K562 (cell line): ENCODE measurements around the gene JUNB. TPM values are rescaled to one million over a fixed set of nuclear protein-coding genes. Genes with fewer than 3 reads are reported as not detected.
A peak's percentile ranks its signal among the peaks of the same experiment; 100 is the strongest.

Experiments used
- ATAC-seq: fragments of 200-7000 bp; cut with Tn5 transposase; 3 replicates; pipeline ENCODE4 v1.9.1; 2020; ENCODE audit warnings: moderate library complexity
- BruUV-seq: library from RNA; stranded (reverse); fragments of 400-500 nt; replicated peaks from 2 replicates; lab custom pipeline; 2021; lab: Mats Ljungman, UMichigan
- CTCF ChIA-PET: fragments of 300-600 bp; formaldehyde crosslinking; extraction: SDS; loops from one replicate; lab custom pipeline; 2021; ENCODE audit warnings: low intra/inter-chr PET ratio; lab: Yijun Ruan, JAX
- POLR2A ChIA-PET: fragments of 300-600, 350-650 bp; sonication (Branson Sonifier 250); formaldehyde crosslinking; extraction: SDS; loops from one replicate; lab custom pipeline; 2021; ENCODE audit warnings: antibody characterized with exemption, inconsistent platforms; lab: Yijun Ruan, JAX
- DNase-seq, 4 experiments: peaks; one replicate each; pipeline versions ENCODE4 v3.0.0 to v3.0.0-alpha.2; 2011 to 2018; ENCODE audit warnings: low spot score in 3 of 4, mixed read lengths in 3 of 4; ENCODE audit errors: extremely low read depth in 1 of 4
- FAIRE-seq: peaks from 2 replicates; lab custom pipeline; 2011; peaks lifted over from hg19 to GRCh38; lab: Jason Lieb, UNC
- H2AFZ ChIP-seq: 2 replicates; pipeline ENCODE4 v1.6.0; 2011; ENCODE audit warnings: low read depth, low read length, control low read depth, inconsistent platforms
- H3K27ac ChIP-seq: fragments of 200-600 bp; 3 replicates; pipeline ENCODE4 v1.8.0; 2011; ENCODE audit warnings: low read depth, mild to moderate bottlenecking, control low read depth, inconsistent platforms, low read length, moderate library complexity, mixed read lengths; ENCODE audit errors: extremely low read depth
- H3K27me3 ChIP-seq, 2 experiments: fragments of 300-600 bp in 1 of 2; 2 replicates in 1 of 2; 3 replicates in 1 of 2; pipeline versions ENCODE4 v1.6.0 to v1.8.0; 2011; ENCODE audit warnings: inconsistent platforms in 2 of 2, low read length in 2 of 2, mild to moderate bottlenecking in 1 of 2, mixed read lengths in 1 of 2, moderate library complexity in 1 of 2; ENCODE audit not compliant: control insufficient read depth in 2 of 2, insufficient read depth in 2 of 2
- H3K36me3 ChIP-seq: fragments of 300-600 bp; 3 replicates; pipeline ENCODE4 v1.8.0; 2011; ENCODE audit warnings: mild to moderate bottlenecking, low read length, inconsistent platforms; ENCODE audit not compliant: control insufficient read depth, insufficient read depth
- H3K4me1 ChIP-seq, 2 experiments: fragments of 200-600 bp in 1 of 2; replicated peaks in 1 of 2; 2 replicates in 1 of 2; 3 replicates in 1 of 2; pipeline versions ENCODE4 v1.5.1 to v1.8.0; 2011; ENCODE audit warnings: inconsistent platforms in 2 of 2, low read length in 2 of 2, mild to moderate bottlenecking in 1 of 2, mixed read lengths in 1 of 2, moderate library complexity in 1 of 2; ENCODE audit not compliant: control insufficient read depth in 2 of 2, insufficient read depth in 2 of 2
- H3K4me2 ChIP-seq: 2 replicates; pipeline ENCODE4 v1.6.1; 2011; ENCODE audit warnings: low read length, control low read depth, inconsistent platforms, mixed read lengths; ENCODE audit not compliant: insufficient read depth
- H3K4me3 ChIP-seq: fragments of 200-600 bp; sonication (generic), shearing (Covaris generic); 2 replicates; pipeline ENCODE4 v1.5.1; 2016; ENCODE audit warnings: control low read depth, inconsistent platforms
- H3K79me2 ChIP-seq: fragments of 200-600 bp; 3 replicates; pipeline ENCODE4 v1.8.0; 2011; ENCODE audit warnings: low read length, inconsistent platforms; ENCODE audit not compliant: control insufficient read depth, insufficient read depth
- H3K9ac ChIP-seq, 2 experiments: 2 replicates each; pipeline versions ENCODE4 v1.6.0 to v1.6.1; 2011; ENCODE audit warnings: low read depth in 2 of 2, low read length in 2 of 2, control low read depth in 1 of 2, inconsistent platforms in 1 of 2, mild to moderate bottlenecking in 1 of 2, mixed read lengths in 1 of 2; ENCODE audit not compliant: insufficient read depth in 1 of 2
- H3K9me1 ChIP-seq: one replicate; pipeline ENCODE4 v1.6.0; 2011; ENCODE audit warnings: inconsistent platforms, mild to moderate bottlenecking, low read length, moderate library complexity; ENCODE audit not compliant: control insufficient read depth, insufficient read depth
- H3K9me3 ChIP-seq: replicated peaks from 2 replicates; pipeline ENCODE4 v1.5.1; 2011; ENCODE audit warnings: low read depth, low read length, inconsistent platforms; ENCODE audit not compliant: control insufficient read depth, insufficient read depth
- H4K20me1 ChIP-seq: replicated peaks from 2 replicates; pipeline ENCODE4 v1.6.1; 2011; ENCODE audit warnings: low read length, inconsistent platforms, mixed read lengths; ENCODE audit not compliant: control insufficient read depth, insufficient read depth
- ARNT ChIP-seq, 2 experiments: fragments of 450-650 bp; IDR thresholded peaks; 2 replicates each; pipeline ENCODE4 v1.6.1; 2016; ENCODE audit warnings: mild to moderate bottlenecking in 1 of 2
- ESRRA ChIP-seq: fragments of 450-650 bp; IDR thresholded peaks from 2 replicates; pipeline ENCODE4 v1.6.1; 2014; ENCODE audit warnings: low read depth, mild to moderate bottlenecking, moderate library complexity, borderline replicate concordance
- FOXK1 ChIP-seq: sonication (generic); formaldehyde crosslinking; IDR thresholded peaks from 2 replicates; pipeline ENCODE4 v1.8.0; 2022; ENCODE audit warnings: missing genetic modification reagents, mild to moderate bottlenecking, borderline replicate concordance
- KDM1A ChIP-seq, 2 experiments: fragments of 450-650 bp; IDR thresholded peaks; 2 replicates each; pipeline ENCODE4 v1.6.1; 2016; ENCODE audit warnings: mild to moderate bottlenecking in 2 of 2
- MAFK ChIP-seq: IDR thresholded peaks from 2 replicates; pipeline ENCODE4 v1.6.1; 2011; ENCODE audit warnings: low read length, improper control_type of control experiment
- MAZ ChIP-seq, 2 experiments: fragments of 450-650 bp in 1 of 2; sonication (generic) in 1 of 2; formaldehyde crosslinking; IDR thresholded peaks in 1 of 2; conservative IDR thresholded peaks in 1 of 2; 2 replicates each; pipeline versions ENCODE4 v1.4.0 to v1.5.0; 2020; ENCODE audit warnings: mild to moderate bottlenecking in 1 of 2, missing genetic modification reagents in 1 of 2
- MEIS2 ChIP-seq: fragments of 450-650 bp; IDR thresholded peaks from 2 replicates; pipeline ENCODE4 v1.6.1; 2014; ENCODE audit warnings: mild to moderate bottlenecking; ENCODE audit not compliant: partially characterized antibody
- NCOA4 ChIP-seq: fragments of 450-650 bp; IDR thresholded peaks from 2 replicates; pipeline ENCODE4 v1.6.1; 2018; ENCODE audit warnings: mild to moderate bottlenecking; ENCODE audit not compliant: partially characterized antibody
- PML ChIP-seq: IDR thresholded peaks from 2 replicates; pipeline ENCODE4 v1.6.1; 2012; ENCODE audit warnings: low read length, inconsistent platforms
- RBM15 ChIP-seq: fragments of 200-400 bp; formaldehyde crosslinking; IDR thresholded peaks from 2 replicates; pipeline ENCODE4 v1.6.1; 2018; ENCODE audit warnings: mild to moderate bottlenecking, low read length, moderate library complexity; ENCODE audit not compliant: insufficient read depth
- SRSF7 ChIP-seq: fragments of 200-400 bp; formaldehyde crosslinking; optimal IDR thresholded peaks from 2 replicates; pipeline ENCODE3; 2017; ENCODE audit warnings: mild to moderate bottlenecking, low read depth, low read length
- STAT5A ChIP-seq: IDR thresholded peaks from 2 replicates; pipeline ENCODE4 v1.6.1; 2012; ENCODE audit warnings: low read length, inconsistent platforms, borderline replicate concordance
- USF2 ChIP-seq: sonication (generic); formaldehyde crosslinking; IDR thresholded peaks from 2 replicates; pipeline ENCODE4 v1.5.0; 2020; ENCODE audit warnings: missing genetic modification reagents
- ZKSCAN8 ChIP-seq: fragments of 200-800 bp; sonication (Bioruptor generic); IDR thresholded peaks from 2 replicates; pipeline ENCODE4 v1.6.1; 2016; ENCODE audit warnings: missing genetic modification characterization, missing compliant biosample characterization
- ZNF232 ChIP-seq: sonication (generic); formaldehyde crosslinking; IDR thresholded peaks from 2 replicates; pipeline ENCODE4 v1.8.0; 2022; ENCODE audit warnings: mild to moderate bottlenecking, missing genetic modification reagents
- ZNF717 ChIP-seq: fragments of 250-450 bp; sonication (Bioruptor Pico); IDR thresholded peaks from 2 replicates; pipeline ENCODE4 v1.5.0; 2021
- ZNF740 ChIP-seq, 3 experiments: fragments of 200-800 bp in 1 of 3; sonication (Bioruptor generic) in 1 of 3; sonication (generic) in 1 of 3; formaldehyde crosslinking in 1 of 3; IDR thresholded peaks; 2 replicates each; pipeline versions ENCODE4 v1.6.1 to v1.8.0; 2016 to 2022; ENCODE audit warnings: mild to moderate bottlenecking in 2 of 3, missing compliant biosample characterization in 2 of 3, missing genetic modification characterization in 2 of 3, missing genetic modification reagents in 1 of 3
- WGBS: fragments of 100-300 bp; shearing (Covaris generic); methylation state at CpG from one replicate; pipeline ENCODE4 v1.1.6; 2016; ENCODE audit warnings: low coverage, mixed read lengths; ENCODE audit not compliant: insufficient coverage; ENCODE audit errors: missing lambda C conversion rate; 5-methylcytosine and 5-hydroxymethylcytosine counted together
- in situ Hi-C: fragments of 300-500 bp; cut with MboI; formaldehyde crosslinking; loops from 4 replicates; pipeline ENCODE4 v1.15.0; 2018; ENCODE audit warnings: inconsistent platforms, mixed read lengths
- intact Hi-C: fragments of 100-400 bp; cut with micrococcal nuclease; formaldehyde crosslinking; loops from 2 replicates; pipeline ENCODE4 v1.14.2; 2022
- polyA plus RNA-seq, 8 experiments: library from polyadenylated mRNA; depleted of rRNA in 4 of 8; stranded (reverse) in 5 of 8; unstranded in 3 of 8; fragments of >200 nt; fragmentation: Nextera tagmentation in 2 of 8; fragmentation: Illumina TruSeq in 1 of 8; extraction: Ambion mirVana in 2 of 8; extraction: Trizol in 1 of 8; gene quantifications; 2 replicates each; pipeline versions ENCODE4 v1.2.1 to v1.2.3, GENCODE V29; 2011 to 2014; ENCODE audit warnings: inconsistent platforms in 1 of 8, missing spikeins in 1 of 8
- total RNA-seq, 7 experiments: library from RNA; depleted of rRNA in 6 of 7; stranded (reverse); fragments of >200 nt in 6 of 7; fragmentation: Illumina TruSeq in 2 of 7; extraction: Trizol in 2 of 7; gene quantifications; 2 replicates each; pipeline versions ENCODE4 v1.2.1 to v1.2.3, GENCODE V29; 2011 to 2021; ENCODE audit warnings: low replicate concordance in 1 of 7
- TF ChIP-seq, protein P1 (sequence below): fragments of 450-650 bp; IDR thresholded peaks from 2 replicates; pipeline ENCODE4 v1.6.1; 2016
- TF ChIP-seq, protein P2 (sequence below): sonication (generic); formaldehyde crosslinking; IDR thresholded peaks from 2 replicates; pipeline ENCODE4 v1.8.1; 2022; ENCODE audit warnings: missing genetic modification reagents

JUNB gene
- total and polyA plus RNA-seq, 9 of the 15 experiments (the other 6 are each of a cell fraction or from before 2014, with no cell fraction given) = 0.23 to 88.1 (median 13.1) TPM

DNA sequence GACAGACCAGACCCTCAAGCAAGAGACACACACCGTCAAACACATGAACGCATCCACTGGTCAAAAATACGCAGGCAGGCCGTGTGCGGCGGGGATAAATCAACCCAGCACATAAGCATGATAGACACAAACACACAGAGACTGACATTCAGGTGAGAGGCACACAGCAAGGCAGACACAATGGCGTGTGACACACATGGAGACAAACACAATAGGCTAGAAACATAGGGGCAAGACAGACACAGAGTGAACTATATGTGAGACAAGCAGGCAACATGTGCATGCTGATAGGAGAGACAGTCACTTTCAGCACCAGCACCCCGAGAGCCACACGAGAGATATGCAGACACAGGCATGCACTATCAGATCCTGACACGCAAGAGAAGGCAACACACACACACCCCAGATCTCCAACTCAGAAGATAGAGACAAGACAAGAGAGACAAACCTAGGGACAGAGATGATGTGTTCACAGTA is 6.9 kb upstream of the JUNB start:
- BruUV-seq = no TSS peak
- H3K9me3 ChIP-seq = no peaks in the 10 kb centered on the region
- no peaks in the 10 kb centered on the region for H3K36me3 ChIP-seq
- TF ChIP-seq ZNF232 (CRISPR knock-in tag) (no peak), MAZ (CRISPR knock-in tag; conservative IDR thresholded peaks at IDR 0.05 in 1 of 2, IDR thresholded peaks at IDR 0.05 in 1 of 2) (peak in 1 of 2 experiments; percentile 50; a peak in 2 of 4 replicates), MAFK (0 out of 2 replicates have a peak, but pooled peaks have one; percentile 23), ZNF740 (CRISPR knock-in tag; IDR thresholded peaks at IDR 0.05) (0 out of 2 replicates have a peak, but pooled peaks have one; percentile 30), ZNF740 (tag; IDR thresholded peaks at IDR 0.05) (no peak), PML (peak; percentile 92), NCOA4 (no peak), ZKSCAN8 (no peak), ESRRA (no peak), FOXK1 (CRISPR knock-in tag) (peak; percentile 67; the same call in 1 of the 2 replicates), USF2 (CRISPR knock-in tag) (no peak), SRSF7 (no peak), STAT5A (peak; percentile 85), MEIS2 (peak; percentile 83), ARNT (IDR thresholded peaks at IDR 0.05) (peak in 1 of 2 experiments; percentile 83; a peak in 1 of 4 replicates), RBM15 (no peak), ZNF717 (no peak), KDM1A (IDR thresholded peaks at IDR 0.05) (peak in 1 of 2 experiments; percentile 40; a peak in 1 of 4 replicates)
- TF ChIP-seq, protein P1, sequence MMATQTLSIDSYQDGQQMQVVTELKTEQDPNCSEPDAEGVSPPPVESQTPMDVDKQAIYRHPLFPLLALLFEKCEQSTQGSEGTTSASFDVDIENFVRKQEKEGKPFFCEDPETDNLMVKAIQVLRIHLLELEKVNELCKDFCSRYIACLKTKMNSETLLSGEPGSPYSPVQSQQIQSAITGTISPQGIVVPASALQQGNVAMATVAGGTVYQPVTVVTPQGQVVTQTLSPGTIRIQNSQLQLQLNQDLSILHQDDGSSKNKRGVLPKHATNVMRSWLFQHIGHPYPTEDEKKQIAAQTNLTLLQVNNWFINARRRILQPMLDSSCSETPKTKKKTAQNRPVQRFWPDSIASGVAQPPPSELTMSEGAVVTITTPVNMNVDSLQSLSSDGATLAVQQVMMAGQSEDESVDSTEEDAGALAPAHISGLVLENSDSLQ = peak; percentile 84
- TF ChIP-seq, protein P2, sequence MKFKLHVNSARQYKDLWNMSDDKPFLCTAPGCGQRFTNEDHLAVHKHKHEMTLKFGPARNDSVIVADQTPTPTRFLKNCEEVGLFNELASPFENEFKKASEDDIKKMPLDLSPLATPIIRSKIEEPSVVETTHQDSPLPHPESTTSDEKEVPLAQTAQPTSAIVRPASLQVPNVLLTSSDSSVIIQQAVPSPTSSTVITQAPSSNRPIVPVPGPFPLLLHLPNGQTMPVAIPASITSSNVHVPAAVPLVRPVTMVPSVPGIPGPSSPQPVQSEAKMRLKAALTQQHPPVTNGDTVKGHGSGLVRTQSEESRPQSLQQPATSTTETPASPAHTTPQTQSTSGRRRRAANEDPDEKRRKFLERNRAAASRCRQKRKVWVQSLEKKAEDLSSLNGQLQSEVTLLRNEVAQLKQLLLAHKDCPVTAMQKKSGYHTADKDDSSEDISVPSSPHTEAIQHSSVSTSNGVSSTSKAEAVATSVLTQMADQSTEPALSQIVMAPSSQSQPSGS (CRISPR knock-in tag) = no peak

More for the DNA sequence above, 6.9 kb upstream of the JUNB start:
- peaks cover 69 to 71% of the 10 kb centered on the region in 2 experiments for H3K4me1 ChIP-seq
- ChIA-PET POLR2A (no interaction called here), CTCF (interaction anchor here (0.6 kb wide), 1 partner anchor 177 kb away, joined by 4 read pairs; no protein-coding TSS in a partner anchor)
- DNase-seq (peak; percentile 62 to 91 (median 76)), FAIRE-seq (peak; percentile 98), ATAC-seq (peak; percentile 70)
- in situ Hi-C loops (no loop called here), intact Hi-C loops (no loop called here)
- 5% methylated on average over 10 of the region's 10 CpGs for WGBS
- H3K4me3 ChIP-seq = no peak overlapping the region; the same call in 1 of the 2 replicates
- H3K4me2 ChIP-seq = peak overlapping the region; percentile 95
- peak overlapping the region; percentile 82 for H2AFZ ChIP-seq
- peak overlapping the region; percentile 97 for H3K27ac ChIP-seq
- H3K9ac ChIP-seq = peak overlapping the region; percentile 73 to 74
- H3K9me1 ChIP-seq = no peaks in the 10 kb centered on the region
- no peaks in the 10 kb centered on the region for H4K20me1 ChIP-seq
- H3K79me2 ChIP-seq = peaks cover 4% of the 10 kb centered on the region; the same call in 1 of the 3 replicates
- H3K27me3 ChIP-seq = no peaks in the 10 kb centered on the region
